ENCODE results near the gene CFAP70. TPM values are rescaled to one million over a fixed set of nuclear protein-coding genes. Genes with fewer than 3 reads are reported as not detected.

The CFAP70 gene
- total RNA-seq, 1 experiment from 2014 or later = 2.9 TPM

- no TSS peak for BruUV-seq (replicated peaks)
- ChIA-PET RAD21 (ENCODE audit: low non-redundant PET in 1 of 2, low total read pairs in 2 of 2, uncharacterized antibody in 2 of 2, unreplicated experiment in 2 of 2) (no interaction called here), CTCF (interaction anchor here (1.1 to 1.7 kb wide), 5 partner anchors 9 to 381 kb away, joined by 3 to 7 read pairs (median 4); no protein-coding TSS in a partner anchor), POLR2A (interaction anchor here (1.6 to 2.5 kb wide), 3 partner anchors 10 to 150 kb away, joined by 5 to 16 read pairs (median 14); partner anchors contain the start of genes ANXA7, DNAJC9 and MRPS16)
- TF ChIP-seq ELF1 (IDR thresholded peaks at IDR 0.05; ENCODE audit: borderline replicate concordance, low read depth) = no peak
- no peak for TF ChIP-seq FOSL1 (IDR thresholded peaks at IDR 0.05; ENCODE audit: low read depth)
- no peak for TF ChIP-seq CEBPB (IDR thresholded peaks at IDR 0.05; ENCODE audit: low read depth)
- no peak for TF ChIP-seq TCF7L2 (IDR thresholded peaks at IDR 0.05; ENCODE audit: borderline replicate concordance, extremely low read depth, insufficient read depth, insufficient read length)
- no peak for TF ChIP-seq POLR2A (IDR thresholded peaks at IDR 0.05; ENCODE audit: borderline replicate concordance, extremely low read depth, insufficient read depth, insufficient read length)
- TF ChIP-seq SIN3A (IDR thresholded peaks at IDR 0.05; ENCODE audit: low read depth) = no peak
- TF ChIP-seq CBX3 (IDR thresholded peaks at IDR 0.05; ENCODE audit: low read depth) = no peak
- TF ChIP-seq, protein P1, sequence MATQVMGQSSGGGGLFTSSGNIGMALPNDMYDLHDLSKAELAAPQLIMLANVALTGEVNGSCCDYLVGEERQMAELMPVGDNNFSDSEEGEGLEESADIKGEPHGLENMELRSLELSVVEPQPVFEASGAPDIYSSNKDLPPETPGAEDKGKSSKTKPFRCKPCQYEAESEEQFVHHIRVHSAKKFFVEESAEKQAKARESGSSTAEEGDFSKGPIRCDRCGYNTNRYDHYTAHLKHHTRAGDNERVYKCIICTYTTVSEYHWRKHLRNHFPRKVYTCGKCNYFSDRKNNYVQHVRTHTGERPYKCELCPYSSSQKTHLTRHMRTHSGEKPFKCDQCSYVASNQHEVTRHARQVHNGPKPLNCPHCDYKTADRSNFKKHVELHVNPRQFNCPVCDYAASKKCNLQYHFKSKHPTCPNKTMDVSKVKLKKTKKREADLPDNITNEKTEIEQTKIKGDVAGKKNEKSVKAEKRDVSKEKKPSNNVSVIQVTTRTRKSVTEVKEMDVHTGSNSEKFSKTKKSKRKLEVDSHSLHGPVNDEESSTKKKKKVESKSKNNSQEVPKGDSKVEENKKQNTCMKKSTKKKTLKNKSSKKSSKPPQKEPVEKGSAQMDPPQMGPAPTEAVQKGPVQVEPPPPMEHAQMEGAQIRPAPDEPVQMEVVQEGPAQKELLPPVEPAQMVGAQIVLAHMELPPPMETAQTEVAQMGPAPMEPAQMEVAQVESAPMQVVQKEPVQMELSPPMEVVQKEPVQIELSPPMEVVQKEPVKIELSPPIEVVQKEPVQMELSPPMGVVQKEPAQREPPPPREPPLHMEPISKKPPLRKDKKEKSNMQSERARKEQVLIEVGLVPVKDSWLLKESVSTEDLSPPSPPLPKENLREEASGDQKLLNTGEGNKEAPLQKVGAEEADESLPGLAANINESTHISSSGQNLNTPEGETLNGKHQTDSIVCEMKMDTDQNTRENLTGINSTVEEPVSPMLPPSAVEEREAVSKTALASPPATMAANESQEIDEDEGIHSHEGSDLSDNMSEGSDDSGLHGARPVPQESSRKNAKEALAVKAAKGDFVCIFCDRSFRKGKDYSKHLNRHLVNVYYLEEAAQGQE (IDR thresholded peaks at IDR 0.05; ENCODE audit: low read depth) = no peak
- TF ChIP-seq POLR2AphosphoS5 (IDR thresholded peaks at IDR 0.05; ENCODE audit: low read depth, low read length) = no peak
- no peaks in the 10 kb centered on the region for H4K20me1 ChIP-seq (ENCODE audit: insufficient read depth)
- H2AFZ ChIP-seq (ENCODE audit: low read depth, low read length, poor library complexity, severe bottlenecking) = no peak overlapping the region
- no peak overlapping the region for H3K9ac ChIP-seq (ENCODE audit: low read length)
- H3K36me3 ChIP-seq (ENCODE audit: control insufficient read depth in 1 of 2, insufficient read depth in 2 of 2, low read length in 2 of 2) = no peaks in the 10 kb centered on the region
- H3K79me2 ChIP-seq (ENCODE audit: insufficient read depth, low read length) = no peaks in the 10 kb centered on the region
- H3K27ac ChIP-seq (ENCODE audit: low read depth, low read length) = no peak overlapping the region
- H3K4me3 ChIP-seq (replicated peaks in 1 of 2; ENCODE audit: low read depth in 1 of 2, low read length in 2 of 2) = no peak overlapping the region
- no peak overlapping the region for H3K4me2 ChIP-seq (ENCODE audit: low read length)
- no peaks in the 10 kb centered on the region for H3K9me3 ChIP-seq (ENCODE audit: control insufficient read depth in 1 of 2, insufficient read depth in 1 of 2, low read depth in 1 of 2, low read length in 2 of 2)
- H3K27me3 ChIP-seq (ENCODE audit: insufficient read depth, low read length) = no peaks in the 10 kb centered on the region
- ATAC-seq (no peak), DNase-seq (ENCODE audit: low read depth, low spot score) (no peak)
- H3K9me2 ChIP-seq (ENCODE audit: insufficient read depth) = no peaks in the 10 kb centered on the region
- intact Hi-C loops (cut with micrococcal nuclease) = loop anchor here (5.0 to 10.0 kb wide), 3 partner anchors 132 to 379 kb away; partner anchors contain the start of genes MYOZ1 and PPP3CB
- H3K4me1 ChIP-seq (ENCODE audit: control insufficient read depth in 1 of 2, insufficient read depth in 2 of 2, low read length in 2 of 2) = peaks cover 13 to 23% of the 10 kb centered on the region in 2 experiments
These were observed 95.6 kb downstream of the CFAP70 start for GRCh38 chr10:73262880-73263555.
